SK-N-SH (cell line): ENCODE data around the gene SLAIN2. TPM values are rescaled to one million over a fixed set of nuclear protein-coding genes. Genes with fewer than 3 reads are reported as not detected.
A peak's percentile ranks its signal among the peaks of the same experiment; 100 is the strongest.

Experiments used
- CTCF ChIA-PET: fragments of 300-600, 350-600 bp; formaldehyde crosslinking; extraction: SDS; loops from one replicate; lab custom pipeline; 2021; lab: Yijun Ruan, JAX
- POLR2A ChIA-PET: fragments of 350-600 bp; sonication (Branson Sonifier 250); formaldehyde crosslinking; extraction: SDS; loops from one replicate; lab custom pipeline; 2020; ENCODE audit warnings: antibody characterized with exemption, inconsistent platforms; lab: Yijun Ruan, JAX
- DNase-seq: peaks from one replicate; pipeline ENCODE4 v3.0.0; 2012
- H2AFZ ChIP-seq: fragments of 200-600 bp; sonication (generic); 2 replicates; pipeline ENCODE4 v1.8.1; 2016; ENCODE audit warnings: antibody characterized with exemption, mild to moderate bottlenecking, low read depth
- H3F3A ChIP-seq: fragments of 200-600 bp; sonication (generic); replicated peaks from 2 replicates; pipeline ENCODE3; 2016; ENCODE audit warnings: antibody characterized with exemption, mild to moderate bottlenecking; ENCODE audit not compliant: insufficient read depth
- H3K27ac ChIP-seq, 2 experiments: fragments of 200-500 bp in 1 of 2; fragments of 200-600 bp in 1 of 2; sonication (Bioruptor generic) in 1 of 2; sonication (generic), shearing (Covaris generic) in 1 of 2; 2 replicates each; pipeline versions ENCODE4 v1.5.1 to v1.6.1; 2014 to 2016; ENCODE audit warnings: low read depth in 2 of 2, inconsistent platforms in 1 of 2, low read length in 1 of 2, mild to moderate bottlenecking in 1 of 2, mixed read lengths in 1 of 2
- H3K27me3 ChIP-seq: fragments of 200-600 bp; sonication (generic), shearing (Covaris generic); 2 replicates; pipeline ENCODE4 v1.6.1; 2016; ENCODE audit warnings: mixed run types; ENCODE audit not compliant: insufficient read depth
- H3K36me3 ChIP-seq, 2 experiments: fragments of 200-500 bp in 1 of 2; fragments of 200-600 bp in 1 of 2; sonication (Bioruptor generic) in 1 of 2; sonication (generic) in 1 of 2; replicated peaks in 1 of 2; 2 replicates each; pipeline versions ENCODE3 to v1.5.1; 2014 to 2016; ENCODE audit warnings: low read length in 1 of 2, mild to moderate bottlenecking in 1 of 2; ENCODE audit not compliant: insufficient read depth in 2 of 2, control insufficient read depth in 1 of 2
- H3K4me1 ChIP-seq, 2 experiments: fragments of 200-500 bp in 1 of 2; fragments of 200-600 bp in 1 of 2; sonication (Bioruptor generic) in 1 of 2; sonication (generic), shearing (Covaris generic) in 1 of 2; 2 replicates each; pipeline versions ENCODE4 v1.5.1 to v1.6.1; 2014 to 2016; ENCODE audit warnings: low read depth in 1 of 2, low read length in 1 of 2, mixed run types in 1 of 2; ENCODE audit not compliant: insufficient read depth in 2 of 2, control insufficient read depth in 1 of 2
- H3K4me2 ChIP-seq: fragments of 200-600 bp; sonication (generic), shearing (Covaris generic); 2 replicates; pipeline ENCODE4 v1.6.1; 2017; ENCODE audit warnings: mixed run types
- H3K4me3 ChIP-seq, 2 experiments: fragments of 200-500 bp in 1 of 2; fragments of 200-600 bp in 1 of 2; sonication (Bioruptor generic) in 1 of 2; sonication (generic), shearing (Covaris generic) in 1 of 2; 2 replicates each; pipeline versions ENCODE4 v1.5.1 to v1.8.1; 2014 to 2016; ENCODE audit warnings: low read depth in 2 of 2, inconsistent platforms in 1 of 2, low read length in 1 of 2, mild to moderate bottlenecking in 1 of 2, mixed read lengths in 1 of 2, moderate library complexity in 1 of 2
- H3K79me2 ChIP-seq: fragments of 200-600 bp; sonication (generic); 2 replicates; pipeline ENCODE4 v1.8.1; 2017; ENCODE audit warnings: mild to moderate bottlenecking; ENCODE audit not compliant: insufficient read depth
- H3K9ac ChIP-seq: fragments of 200-600 bp; sonication (generic); 2 replicates; pipeline ENCODE4 v1.6.1; 2017; ENCODE audit warnings: mixed run types
- H3K9me2 ChIP-seq: fragments of 200-600 bp; sonication (generic); 2 replicates; pipeline ENCODE4 v1.6.1; 2017; ENCODE audit warnings: mixed run types
- H3K9me3 ChIP-seq: fragments of 200-600 bp; sonication (generic); 2 replicates; pipeline ENCODE4 v1.6.1; 2017; ENCODE audit warnings: mixed run types, mild to moderate bottlenecking, moderate library complexity
- H4K20me1 ChIP-seq: fragments of 200-600 bp; sonication (generic); 2 replicates; pipeline ENCODE4 v1.6.1; 2017; ENCODE audit warnings: mild to moderate bottlenecking, mixed run types; ENCODE audit not compliant: insufficient read depth
- ELF1 ChIP-seq: IDR thresholded peaks from 2 replicates; pipeline ENCODE4 v1.4.0; 2012
- EP300 ChIP-seq, 2 experiments: IDR thresholded peaks; 2 replicates each; pipeline versions ENCODE4 v1.4.0 to v1.6.1; 2012; ENCODE audit warnings: borderline replicate concordance in 1 of 2, low read depth in 1 of 2, low read length in 1 of 2
- FOSL2 ChIP-seq: IDR thresholded peaks from 2 replicates; pipeline ENCODE4 v1.4.0; 2012; ENCODE audit warnings: low read depth, mild to moderate bottlenecking, moderate library complexity, borderline replicate concordance
- GATA2 ChIP-seq: sonication (generic); formaldehyde crosslinking; IDR thresholded peaks from 2 replicates; pipeline ENCODE4 v1.5.0; 2020; ENCODE audit warnings: mild to moderate bottlenecking, missing genetic modification reagents
- NFIC ChIP-seq: IDR thresholded peaks from 2 replicates; pipeline ENCODE4 v1.4.0; 2012; ENCODE audit warnings: borderline replicate concordance
- NRF1 ChIP-seq: IDR thresholded peaks from 2 replicates; pipeline ENCODE4 v1.6.1; 2012; ENCODE audit warnings: low read depth, mild to moderate bottlenecking, low read length
- RAD21 ChIP-seq: IDR thresholded peaks from 2 replicates; pipeline ENCODE4 v1.6.1; 2012; ENCODE audit warnings: mild to moderate bottlenecking, low read length
- TAF1 ChIP-seq: IDR thresholded peaks from 2 replicates; pipeline ENCODE4 v1.6.1; 2012; ENCODE audit warnings: low read depth, mild to moderate bottlenecking, low read length, moderate library complexity, borderline replicate concordance
- TEAD4 ChIP-seq: IDR thresholded peaks from 2 replicates; pipeline ENCODE4 v1.4.0; 2012; ENCODE audit warnings: mild to moderate bottlenecking, borderline replicate concordance; ENCODE audit not compliant: insufficient read depth
- WGBS: methylation state at CpG from one replicate; pipeline ENCODE4 v1.1.6; 2017; ENCODE audit warnings: low lambda C conversion rate; 5-methylcytosine and 5-hydroxymethylcytosine counted together
- polyA plus RNA-seq, 3 experiments: library from polyadenylated mRNA; depleted of rRNA; stranded (reverse); fragments of >200 nt; gene quantifications; 2 replicates each; pipeline ENCODE4 v1.2.3, GENCODE V29; 2012
- TF ChIP-seq, protein P1 (sequence below): IDR thresholded peaks from 2 replicates; pipeline ENCODE4; 2012
- TF ChIP-seq, protein P2 (sequence below): fragments of 150-350 bp; IDR thresholded peaks from 2 replicates; pipeline ENCODE4 v1.6.1; 2017; ENCODE audit warnings: antibody characterized with exemption, low read length, low read depth, borderline replicate concordance
- TF ChIP-seq, protein P3 (sequence below): fragments of 150-350 bp; IDR thresholded peaks from 2 replicates; pipeline ENCODE4 v1.6.1; 2016; ENCODE audit warnings: mild to moderate bottlenecking, low read depth, low read length
- TF ChIP-seq, protein P4 (sequence below): IDR thresholded peaks from 2 replicates; pipeline ENCODE4 v1.4.0; 2012; ENCODE audit warnings: low read depth, borderline replicate concordance

The SLAIN2 gene
- polyA plus RNA-seq, 1 of the 3 experiments (the other 2 are of a cell fraction): 17.0 TPM

DNA sequence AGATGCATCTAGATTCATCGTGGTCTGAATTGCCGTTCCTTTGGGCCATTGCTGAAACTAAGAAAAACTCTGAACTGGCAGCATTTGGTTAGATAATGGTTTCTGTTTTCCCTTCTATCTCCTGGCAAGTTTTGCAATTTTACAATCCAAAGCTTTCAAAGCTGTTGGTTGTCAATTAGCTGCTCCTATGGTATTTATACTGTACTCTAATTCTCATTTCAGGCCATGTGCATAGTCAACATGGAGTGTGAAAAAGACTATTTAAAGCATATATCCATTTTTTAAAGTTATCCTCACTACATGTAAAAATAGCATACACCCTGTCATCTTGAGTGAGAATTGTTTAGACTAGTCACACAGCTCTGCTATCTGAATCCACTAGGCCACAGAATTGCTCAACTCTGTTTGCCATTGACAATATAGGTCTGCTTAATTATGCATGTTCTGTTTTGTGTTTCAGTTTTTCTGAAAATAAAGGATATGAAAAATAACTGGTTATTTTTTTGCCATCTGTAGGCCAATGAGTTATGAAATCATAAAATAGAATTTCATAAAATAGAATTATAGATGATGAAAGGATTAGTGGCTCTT, 44.0 kb upstream of the SLAIN2 start:
- Histone ChIP-seq H3K4me1 (peaks cover 3% of the 10 kb centered on the region in 2 experiments; a peak in 1 of 4 replicates), H3F3A (no peaks in the 10 kb centered on the region), H3K9me3 (no peaks in the 10 kb centered on the region), H3K9me2 (no peaks in the 10 kb centered on the region), H3K36me3 (no peaks in the 10 kb centered on the region), H3K4me2 (no peak overlapping the region), H3K4me3 (no peak overlapping the region), H3K27ac (no peak overlapping the region), H2AFZ (no peak overlapping the region), H3K9ac (no peak overlapping the region), H3K79me2 (no peaks in the 10 kb centered on the region), H3K27me3 (no peaks in the 10 kb centered on the region), H4K20me1 (no peaks in the 10 kb centered on the region)
- TF ChIP-seq EP300 (IDR thresholded peaks at IDR 0.05; ENCODE audit: borderline replicate concordance in 1 of 2, low read depth in 1 of 2, low read length in 1 of 2): no peak
- TF ChIP-seq FOSL2: no peak
- TF ChIP-seq GATA2 (CRISPR knock-in tag): no peak
- TF ChIP-seq NFIC: no peak
- TF ChIP-seq, protein P1, sequence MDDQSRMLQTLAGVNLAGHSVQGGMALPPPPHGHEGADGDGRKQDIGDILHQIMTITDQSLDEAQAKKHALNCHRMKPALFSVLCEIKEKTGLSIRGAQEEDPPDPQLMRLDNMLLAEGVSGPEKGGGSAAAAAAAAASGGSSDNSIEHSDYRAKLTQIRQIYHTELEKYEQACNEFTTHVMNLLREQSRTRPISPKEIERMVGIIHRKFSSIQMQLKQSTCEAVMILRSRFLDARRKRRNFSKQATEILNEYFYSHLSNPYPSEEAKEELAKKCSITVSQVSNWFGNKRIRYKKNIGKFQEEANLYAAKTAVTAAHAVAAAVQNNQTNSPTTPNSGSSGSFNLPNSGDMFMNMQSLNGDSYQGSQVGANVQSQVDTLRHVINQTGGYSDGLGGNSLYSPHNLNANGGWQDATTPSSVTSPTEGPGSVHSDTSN: no peak
- no peak for TF ChIP-seq TAF1
- ChIA-PET CTCF (interaction anchor here (1.7 kb wide), 1 partner anchor 31 kb away, joined by 3 read pairs; no protein-coding TSS in a partner anchor), POLR2A (no interaction called here)
- DNase-seq: no peak
- 100% methylated on average over 2 of the region's 2 CpGs for WGBS

DNA sequence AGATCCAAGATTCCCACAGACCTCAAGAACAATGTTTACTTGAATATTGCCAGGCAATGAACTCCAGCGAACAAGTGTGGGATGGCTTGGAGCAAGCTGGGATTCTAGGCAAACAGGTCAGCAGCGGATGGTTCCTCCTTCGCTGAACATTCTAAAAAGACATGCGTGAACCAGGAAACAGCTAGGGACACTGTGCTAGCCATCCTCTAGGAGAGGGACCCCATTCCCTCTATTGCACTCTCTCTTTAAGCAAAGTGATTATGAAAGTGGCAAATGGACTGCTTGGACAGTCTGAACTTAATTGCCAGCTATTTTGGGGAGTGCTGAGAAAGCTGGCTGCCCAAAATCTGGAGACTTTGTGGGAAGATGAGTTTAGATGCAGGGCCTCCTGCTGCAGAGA, 41.8 kb upstream of the SLAIN2 start:
- POLR2A ChIA-PET: no interaction called here

More for the DNA sequence above, 41.8 kb upstream of the SLAIN2 start:
- peaks cover 3% of the 10 kb centered on the region in 2 experiments; a peak in 1 of 4 replicates for H3K4me1 ChIP-seq
- no peaks in the 10 kb centered on the region for H3K27me3 ChIP-seq
- no peaks in the 10 kb centered on the region for H3F3A ChIP-seq
- no peaks in the 10 kb centered on the region for H3K36me3 ChIP-seq
- H3K9me3 ChIP-seq: no peaks in the 10 kb centered on the region
- no peak overlapping the region for H3K4me3 ChIP-seq
- H2AFZ ChIP-seq: peak overlapping the region; percentile 13; the same call in 1 of the 2 replicates
- H3K9me2 ChIP-seq: no peaks in the 10 kb centered on the region
- TF ChIP-seq RAD21: no peak
- TF ChIP-seq ELF1: no peak
- no peak for TF ChIP-seq GATA2 (CRISPR knock-in tag)
- TF ChIP-seq, protein P2, sequence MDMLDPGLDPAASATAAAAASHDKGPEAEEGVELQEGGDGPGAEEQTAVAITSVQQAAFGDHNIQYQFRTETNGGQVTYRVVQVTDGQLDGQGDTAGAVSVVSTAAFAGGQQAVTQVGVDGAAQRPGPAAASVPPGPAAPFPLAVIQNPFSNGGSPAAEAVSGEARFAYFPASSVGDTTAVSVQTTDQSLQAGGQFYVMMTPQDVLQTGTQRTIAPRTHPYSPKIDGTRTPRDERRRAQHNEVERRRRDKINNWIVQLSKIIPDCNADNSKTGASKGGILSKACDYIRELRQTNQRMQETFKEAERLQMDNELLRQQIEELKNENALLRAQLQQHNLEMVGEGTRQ: no peak
- no peak for TF ChIP-seq NRF1
- TF ChIP-seq TEAD4: no peak
- TF ChIP-seq, protein P3, sequence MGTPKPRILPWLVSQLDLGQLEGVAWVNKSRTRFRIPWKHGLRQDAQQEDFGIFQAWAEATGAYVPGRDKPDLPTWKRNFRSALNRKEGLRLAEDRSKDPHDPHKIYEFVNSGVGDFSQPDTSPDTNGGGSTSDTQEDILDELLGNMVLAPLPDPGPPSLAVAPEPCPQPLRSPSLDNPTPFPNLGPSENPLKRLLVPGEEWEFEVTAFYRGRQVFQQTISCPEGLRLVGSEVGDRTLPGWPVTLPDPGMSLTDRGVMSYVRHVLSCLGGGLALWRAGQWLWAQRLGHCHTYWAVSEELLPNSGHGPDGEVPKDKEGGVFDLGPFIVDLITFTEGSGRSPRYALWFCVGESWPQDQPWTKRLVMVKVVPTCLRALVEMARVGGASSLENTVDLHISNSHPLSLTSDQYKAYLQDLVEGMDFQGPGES: no peak
- TF ChIP-seq, protein P4, sequence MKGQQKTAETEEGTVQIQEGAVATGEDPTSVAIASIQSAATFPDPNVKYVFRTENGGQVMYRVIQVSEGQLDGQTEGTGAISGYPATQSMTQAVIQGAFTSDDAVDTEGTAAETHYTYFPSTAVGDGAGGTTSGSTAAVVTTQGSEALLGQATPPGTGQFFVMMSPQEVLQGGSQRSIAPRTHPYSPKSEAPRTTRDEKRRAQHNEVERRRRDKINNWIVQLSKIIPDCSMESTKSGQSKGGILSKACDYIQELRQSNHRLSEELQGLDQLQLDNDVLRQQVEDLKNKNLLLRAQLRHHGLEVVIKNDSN: no peak
- no peaks in the 10 kb centered on the region for H3K79me2 ChIP-seq
- peak overlapping the region in 1 of 2 experiments; percentile 43; a peak in 1 of 4 replicates for H3K27ac ChIP-seq
- no peaks in the 10 kb centered on the region for H4K20me1 ChIP-seq
- DNase-seq: no peak
- H3K9ac ChIP-seq: no peak overlapping the region
- H3K4me2 ChIP-seq: peak overlapping the region; percentile 25; the same call in 1 of the 2 replicates
- WGBS: 92% methylated on average over 4 of the region's 4 CpGs
- CTCF ChIA-PET: interaction anchor here (0.9 to 1.0 kb wide), 2 partner anchors 9 to 480 kb away, joined by 3 to 6 read pairs; partner anchors contain the start of gene FRYL
